T47D (cell line): Measurements from ENCODE around the gene LY6G5C.

Experiments used
- DNase-seq, 2 experiments: peaks; one replicate each; pipeline versions ENCODE4 v3.0.0 to v3.0.0-alpha.2; 2011 to 2012; ENCODE audit warnings: low read depth in 1 of 2, low spot score in 1 of 2
- JUND ChIP-seq: IDR thresholded peaks from 2 replicates; pipeline ENCODE4 v1.6.1; 2012; ENCODE audit warnings: low read depth
- in situ Hi-C: cut with HindIII; loops from 2 replicates; pipeline ENCODE4 v1.10.0; 2016; ENCODE audit warnings: low sequenced_read_pairs, low pct_unique_long_range_greater_than_20kb

LY6G5C gene

DNA sequence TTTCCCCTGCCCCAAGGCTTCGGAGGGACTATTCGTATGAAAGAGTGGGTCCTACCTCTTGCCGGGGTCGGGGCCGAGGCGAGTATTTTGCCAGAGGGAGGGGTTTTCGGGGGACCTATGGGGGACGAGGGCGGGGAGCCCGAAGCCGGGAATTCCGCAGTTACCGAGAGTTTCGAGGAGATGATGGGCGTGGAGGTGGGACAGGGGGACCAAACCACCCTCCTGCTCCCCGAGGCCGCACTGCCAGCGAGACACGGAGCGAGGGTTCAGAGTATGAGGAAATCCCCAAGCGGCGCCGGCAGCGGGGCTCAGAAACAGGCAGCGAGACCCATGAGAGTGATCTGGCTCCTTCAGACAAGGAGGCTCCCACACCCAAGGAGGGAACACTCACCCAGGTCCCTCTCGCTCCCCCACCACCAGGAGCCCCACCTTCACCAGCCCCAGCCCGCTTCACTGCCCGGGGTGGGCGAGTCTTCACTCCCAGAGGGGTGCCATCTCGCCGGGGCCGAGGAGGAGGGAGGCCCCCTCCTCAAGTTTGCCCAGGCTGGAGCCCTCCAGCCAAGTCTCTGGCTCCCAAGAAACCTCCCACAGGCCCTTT, 49.1 kb downstream of the LY6G5C start:
- in situ Hi-C loops = no loop called here

GRCh38 chr6:31631209-31631608, 49.7 kb downstream of the LY6G5C start:
- in situ Hi-C loops = no loop called here
- no peak for DNase-seq
- no peak for TF ChIP-seq JUND

More for the DNA sequence above, 49.1 kb downstream of the LY6G5C start:
- DNase-seq = no peak
- TF ChIP-seq JUND = no peak

GRCh38 chr6:31630177-31630934, 50.5 kb downstream of the LY6G5C start:
- in situ Hi-C loops = no loop called here
- no peak for DNase-seq
- no peak for TF ChIP-seq JUND

- in situ Hi-C loops = no loop called here
- TF ChIP-seq JUND = no peak
- DNase-seq = no peak
These were observed 51.9 kb downstream of the LY6G5C start for GRCh38 chr6:31629014-31629413.

DNA sequence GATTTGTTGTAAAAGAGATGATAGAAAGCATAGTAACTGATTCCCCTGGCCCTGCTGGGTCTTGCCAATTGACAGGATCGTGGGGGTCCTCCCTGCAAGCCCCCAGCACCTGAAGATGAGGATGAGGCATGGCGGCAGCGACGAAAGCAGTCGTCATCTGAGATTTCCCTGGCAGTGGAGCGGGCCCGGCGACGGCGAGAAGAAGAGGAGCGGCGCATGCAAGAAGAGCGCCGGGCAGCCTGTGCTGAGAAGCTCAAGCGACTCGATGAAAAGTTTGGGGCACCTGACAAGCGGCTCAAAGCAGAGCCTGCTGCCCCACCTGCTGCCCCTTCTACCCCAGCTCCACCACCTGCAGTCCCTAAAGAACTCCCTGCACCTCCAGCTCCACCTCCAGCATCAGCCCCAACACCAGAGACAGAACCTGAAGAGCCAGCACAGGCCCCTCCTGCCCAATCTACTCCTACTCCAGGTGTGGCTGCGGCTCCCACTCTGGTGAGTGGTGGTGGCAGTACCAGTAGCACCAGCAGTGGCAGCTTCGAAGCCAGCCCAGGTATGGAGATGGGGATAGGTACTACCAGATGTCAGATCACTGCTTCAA, 53.1 kb downstream of the LY6G5C start:
- in situ Hi-C loops = no loop called here
- no peak for DNase-seq
- TF ChIP-seq JUND = no peak

DNA sequence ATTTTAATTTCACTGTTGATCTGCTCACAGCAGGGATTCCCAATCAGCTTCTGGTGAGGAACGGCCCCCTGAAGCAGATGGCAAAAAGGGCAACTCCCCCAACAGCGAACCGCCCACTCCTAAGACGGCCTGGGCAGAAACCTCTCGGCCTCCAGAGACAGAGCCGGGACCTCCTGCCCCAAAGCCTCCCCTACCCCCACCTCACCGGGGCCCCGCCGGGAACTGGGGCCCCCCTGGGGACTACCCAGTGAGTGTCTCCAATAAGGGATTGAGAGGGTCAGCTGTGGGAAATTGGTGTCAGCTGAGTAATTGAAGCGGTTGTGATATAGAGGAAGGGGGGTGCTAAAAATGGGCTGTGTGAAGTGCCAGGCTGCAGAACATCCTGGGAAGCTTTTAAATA, 53.9 kb downstream of the LY6G5C start:
- in situ Hi-C loops = no loop called here
- DNase-seq = no peak
- no peak for TF ChIP-seq JUND
